Epidermal melanocyte (primary cell): ENCODE measurements around the gene RAP1B.
"Not testable (repeated sequence)": the region's sequence is repeated elsewhere in the genome, so short reads cannot be mapped to it uniquely, and the experiment has no call there.

ENCODE experiments used
- DNase-seq: peaks from one replicate; pipeline ENCODE4 v3.0.0; 2011; ENCODE audit warnings: low spot score; ENCODE audit not compliant: insufficient read length

Gene RAP1B

DNA sequence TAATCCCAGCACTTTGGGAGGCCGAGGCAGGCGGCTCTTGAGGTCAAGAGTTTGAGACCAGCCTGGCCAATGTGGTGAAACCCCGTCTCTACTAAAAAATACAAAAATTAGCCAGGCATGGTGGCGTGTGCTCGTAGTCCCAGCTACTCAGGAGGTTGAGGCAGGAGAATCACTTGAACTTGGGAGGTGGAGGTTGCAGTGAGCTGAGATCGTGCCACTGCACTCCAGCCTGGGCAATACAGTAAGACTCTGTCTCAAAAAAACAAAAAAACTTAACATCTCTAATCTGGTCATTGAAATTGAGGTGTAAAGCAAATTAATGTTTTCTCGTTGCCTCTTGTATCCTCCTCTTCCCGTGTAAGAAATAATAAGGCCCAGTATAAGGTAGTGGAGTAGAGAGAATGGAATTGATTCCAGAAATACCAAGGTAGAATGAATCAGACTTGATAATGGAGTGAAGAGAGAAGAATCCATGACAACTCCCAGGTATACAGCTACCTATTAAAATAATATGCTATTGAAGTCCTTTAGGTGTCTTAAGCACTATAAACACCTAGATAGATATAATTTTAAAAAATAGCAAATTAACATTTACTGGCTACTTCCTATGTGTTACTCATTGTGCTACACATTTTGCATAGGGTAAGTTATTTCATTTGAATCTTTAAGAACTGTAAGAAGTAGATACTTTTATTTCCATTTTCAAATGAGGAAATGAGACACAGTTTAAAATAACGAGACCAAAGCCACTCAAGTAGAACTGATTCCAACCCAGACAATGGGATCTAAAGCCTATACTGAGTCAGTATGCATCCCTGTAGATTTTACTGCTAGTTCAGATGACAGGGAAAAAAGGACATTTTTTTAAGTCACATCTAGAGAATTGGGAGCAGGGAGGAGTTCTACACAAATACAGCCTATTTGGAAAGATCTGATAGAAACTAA, 23.2 kb downstream of the RAP1B start:
- no peak for DNase-seq

DNA sequence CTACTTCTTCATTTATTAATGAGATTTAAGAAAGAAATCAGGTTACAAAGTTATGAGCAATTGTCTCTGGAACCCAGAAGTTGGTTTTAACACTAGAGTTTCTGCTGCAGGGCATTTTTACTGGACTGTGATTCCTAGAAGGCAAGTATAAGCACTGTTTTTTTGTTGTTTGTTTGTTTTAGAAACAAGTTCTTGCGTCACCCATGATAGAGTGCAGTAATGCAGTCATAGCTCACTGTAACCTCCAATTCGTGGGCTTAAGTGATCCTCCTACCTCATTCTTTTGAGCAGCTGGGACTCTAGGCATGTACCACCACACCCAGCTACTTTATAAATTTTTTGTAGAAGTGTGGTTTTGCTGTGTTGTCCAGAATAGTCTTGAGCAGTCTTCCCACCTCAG, 25.6 kb downstream of the RAP1B start:
- no peak for DNase-seq

DNA sequence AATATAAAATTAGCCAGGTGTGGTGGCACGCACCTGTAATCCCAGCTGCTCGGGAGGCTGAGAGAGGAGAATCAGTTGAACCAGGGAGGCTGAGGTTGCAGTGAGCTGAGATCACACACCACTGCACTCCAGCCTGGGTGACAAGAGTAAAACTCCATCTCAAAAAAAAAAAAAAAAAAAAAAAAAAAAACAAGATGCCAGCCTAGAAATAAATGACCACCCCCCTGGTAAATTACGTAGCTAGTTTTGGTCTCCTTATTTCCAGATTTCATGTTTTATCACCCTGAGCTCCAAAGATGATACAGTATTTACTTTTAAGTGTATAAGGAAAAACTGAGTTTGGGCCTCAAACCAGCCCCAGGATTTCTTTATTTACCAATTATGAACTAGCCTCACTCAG, 26.7 kb downstream of the RAP1B start:
- DNase-seq = not testable (repeated sequence)

DNA sequence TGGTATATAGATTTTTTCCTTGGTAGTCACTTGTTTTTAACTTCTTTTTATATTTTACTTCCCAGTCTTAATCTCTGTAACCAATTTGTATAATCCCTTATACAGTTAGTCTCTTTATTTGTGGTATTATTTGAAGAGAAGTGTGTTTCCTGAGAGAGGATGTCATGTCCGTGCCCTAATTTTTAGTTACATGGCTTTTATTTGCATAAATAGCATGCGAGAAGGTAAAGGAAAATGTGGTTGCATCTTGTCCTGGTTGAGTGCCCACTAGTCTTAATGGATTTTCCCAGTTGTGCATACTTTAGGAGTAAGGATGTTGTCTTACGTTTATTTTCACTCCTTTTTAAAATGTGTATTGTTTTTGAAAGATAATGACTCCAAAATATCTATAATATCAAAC, 27.5 kb downstream of the RAP1B start:
- no peak for DNase-seq

DNA sequence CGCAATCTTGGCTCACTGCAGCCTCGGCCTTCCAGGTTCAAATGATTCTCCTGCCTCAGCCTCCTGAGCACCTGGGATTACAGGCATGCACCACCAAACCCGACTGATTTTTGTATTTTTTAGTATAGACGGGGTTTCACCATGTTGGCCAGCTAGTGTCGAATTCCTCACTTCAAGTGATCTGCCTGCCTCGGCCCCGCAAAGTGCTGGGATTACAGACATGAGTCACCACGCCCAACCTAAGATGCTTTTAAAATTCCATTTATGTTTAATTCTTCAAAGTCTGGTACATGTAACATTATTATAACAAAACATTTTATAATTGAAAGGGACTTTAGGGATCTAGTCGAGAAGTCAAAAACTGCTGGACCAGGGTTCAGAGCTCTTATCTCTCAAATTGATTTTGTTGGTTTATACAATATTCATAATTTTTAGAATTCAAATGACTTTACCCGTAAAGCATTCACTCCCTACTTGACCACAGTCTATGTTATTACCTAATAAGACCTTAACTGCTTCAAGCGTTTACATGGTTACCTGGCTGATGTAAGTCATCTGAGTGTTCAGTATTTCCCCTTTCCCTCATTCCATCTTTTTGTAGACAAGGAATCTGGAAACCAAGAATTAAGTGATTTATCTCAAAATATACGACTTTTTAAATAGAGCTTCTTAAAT, 28.2 kb downstream of the RAP1B start:
- no peak for DNase-seq

DNA sequence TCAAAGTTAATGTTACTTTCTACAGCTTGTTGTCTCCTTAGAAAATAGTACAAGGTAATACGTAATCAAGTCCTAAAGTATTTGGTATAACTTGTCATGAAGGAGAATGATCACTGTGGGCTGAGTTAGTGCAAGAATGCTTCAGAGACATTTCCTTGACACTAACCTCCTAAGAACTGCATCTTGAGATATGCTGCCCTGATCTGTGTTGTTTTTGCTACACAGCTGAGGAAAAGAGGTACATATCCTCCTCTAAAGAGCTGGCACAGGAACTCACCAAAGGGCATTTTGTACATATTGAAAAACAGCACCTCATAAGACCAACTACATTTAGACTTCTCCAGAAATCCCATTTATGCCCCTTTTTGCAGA, 28.7 kb downstream of the RAP1B start:
- DNase-seq = no peak

DNA sequence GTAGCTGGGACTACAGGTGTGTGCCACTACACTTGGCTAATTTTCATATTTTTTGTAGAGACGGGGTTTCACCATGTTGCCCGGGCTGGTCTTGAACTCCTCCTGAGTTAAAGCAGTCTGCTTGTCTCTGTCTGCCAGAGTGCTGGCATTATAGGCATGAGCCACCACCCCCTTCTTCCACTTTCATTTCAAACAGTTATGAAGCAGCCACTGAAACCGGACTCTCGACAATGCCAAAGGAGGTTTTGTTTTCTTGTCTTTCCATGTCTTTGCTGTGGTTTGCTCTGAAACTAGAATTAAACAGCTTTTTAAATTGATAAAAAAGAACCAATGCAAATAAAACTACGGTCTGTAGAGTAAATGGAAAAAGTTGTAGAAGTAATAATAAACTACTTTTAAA, 30.4 kb downstream of the RAP1B start:
- DNase-seq = no peak

DNA sequence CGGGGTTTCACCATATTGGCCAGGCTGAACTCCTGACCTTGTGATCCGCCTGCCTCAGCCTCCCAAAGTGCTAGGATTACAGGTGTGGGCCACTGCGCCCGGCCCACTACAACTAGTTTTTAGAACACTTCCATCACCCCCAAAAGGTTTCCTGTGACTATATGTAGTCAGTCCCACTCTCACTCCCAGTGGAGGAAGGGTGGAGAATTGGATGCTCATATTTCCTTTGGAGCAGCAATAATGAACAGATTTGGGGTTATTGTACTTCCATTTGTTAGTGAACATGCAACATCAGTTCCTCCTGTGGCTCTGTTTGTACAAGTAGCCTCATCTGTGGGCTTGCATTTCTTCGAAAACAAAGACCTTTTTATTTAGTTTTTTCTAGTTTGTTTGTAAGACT, 35.8 kb downstream of the RAP1B start:
- no peak for DNase-seq

DNA sequence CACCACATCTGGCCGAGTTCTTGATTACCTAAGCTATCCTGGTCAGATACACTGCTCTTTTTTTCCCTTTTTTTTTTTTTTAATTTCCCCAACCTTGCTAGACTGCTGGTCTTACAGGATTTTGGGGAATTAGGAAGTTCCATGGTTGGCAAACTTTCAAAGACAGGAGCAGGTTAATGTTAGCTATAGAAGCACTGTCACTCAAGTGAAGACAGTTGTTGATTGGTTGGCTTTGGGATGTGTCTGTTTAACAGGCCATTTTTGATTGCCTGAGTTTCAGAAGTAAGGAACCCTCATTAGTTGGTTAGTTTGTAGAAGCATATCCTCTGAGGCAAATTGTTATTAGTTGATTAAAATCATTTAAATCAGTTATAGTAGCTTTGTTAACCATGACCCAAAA, 36.8 kb downstream of the RAP1B start:
- no peak for DNase-seq

DNA sequence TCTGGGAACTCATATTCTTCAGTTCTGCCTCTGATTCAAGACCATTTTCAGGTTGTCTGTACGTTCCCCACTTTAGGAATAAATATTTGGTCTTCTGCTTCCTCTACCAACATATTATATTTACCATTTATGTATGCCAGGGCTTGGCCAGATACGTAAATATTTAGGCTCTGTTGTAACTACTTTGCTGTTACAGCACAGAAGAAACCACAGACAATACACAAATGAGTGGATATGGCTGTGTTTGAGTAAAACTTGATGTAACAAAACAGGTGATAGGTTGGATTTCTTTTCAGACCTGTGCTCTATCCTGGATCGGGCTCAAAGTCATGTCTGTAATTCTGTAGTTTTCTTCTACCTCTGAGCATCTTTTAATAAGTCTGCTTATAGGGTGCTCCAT, 37.5 kb downstream of the RAP1B start:
- DNase-seq = no peak

DNA sequence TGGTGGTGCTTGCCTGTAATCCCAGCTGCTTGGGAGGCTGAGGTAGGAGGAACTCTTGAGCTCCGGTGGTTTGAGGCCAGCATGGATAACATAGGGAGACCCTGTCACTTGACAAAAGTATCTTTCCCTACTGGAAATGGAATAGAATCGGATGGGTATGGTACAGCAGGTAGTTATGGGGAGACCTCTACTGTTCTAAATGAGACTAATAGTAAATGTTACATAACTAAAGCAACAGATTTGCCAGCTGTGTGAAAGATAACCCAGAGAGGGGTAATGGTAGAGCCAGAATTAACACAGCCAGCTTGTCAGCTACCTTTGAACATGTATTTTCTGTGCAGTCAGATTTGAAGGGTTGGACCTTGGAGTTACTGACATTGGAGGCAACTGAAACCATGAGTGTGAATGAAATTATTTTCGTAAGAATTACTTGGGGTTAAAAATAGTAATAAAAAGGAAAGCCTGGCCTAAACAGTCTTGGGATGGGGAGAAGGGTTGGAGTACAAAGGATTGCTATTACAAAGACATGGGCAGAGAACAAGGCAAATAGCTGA, 54.4 kb downstream of the RAP1B start:
- no peak for DNase-seq

DNA sequence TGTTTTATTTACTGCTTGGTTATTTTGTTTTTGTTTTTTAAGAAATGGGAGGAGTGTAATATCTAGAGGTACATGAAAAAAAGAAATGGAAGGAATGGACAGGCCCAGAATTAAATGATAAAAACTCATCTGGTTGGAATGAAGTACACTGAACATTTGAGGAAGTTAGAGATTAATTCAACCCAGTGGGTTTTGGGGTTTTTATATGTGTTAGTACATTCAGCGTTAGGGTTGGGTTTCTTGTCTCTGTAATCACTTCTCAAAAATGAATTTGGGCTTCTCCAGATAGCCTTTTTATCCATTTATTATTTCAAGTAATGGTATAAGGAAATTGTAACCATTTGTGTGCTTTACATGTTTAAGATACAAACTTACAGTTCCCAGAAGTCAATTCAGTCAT, 56.6 kb downstream of the RAP1B start:
- no peak for DNase-seq

DNA sequence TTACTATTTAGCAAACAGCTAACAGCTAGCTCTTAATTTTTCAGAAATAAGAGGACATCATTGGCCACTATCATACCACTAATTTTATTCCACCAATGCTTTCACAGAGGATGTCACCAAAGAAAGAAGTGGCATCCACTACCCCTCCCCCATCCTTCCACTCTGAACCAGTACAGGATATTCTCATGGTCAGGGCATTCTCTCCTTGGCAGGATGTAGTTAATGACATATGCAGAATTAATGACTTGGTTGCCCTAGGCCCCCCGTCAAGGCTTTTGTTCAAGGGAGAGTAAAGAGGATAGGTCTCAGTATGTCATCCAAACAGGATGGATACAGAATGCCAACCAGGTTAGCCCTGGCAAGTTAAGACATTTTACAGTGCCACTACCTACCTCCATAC, 57.2 kb downstream of the RAP1B start:
- no peak for DNase-seq

DNA sequence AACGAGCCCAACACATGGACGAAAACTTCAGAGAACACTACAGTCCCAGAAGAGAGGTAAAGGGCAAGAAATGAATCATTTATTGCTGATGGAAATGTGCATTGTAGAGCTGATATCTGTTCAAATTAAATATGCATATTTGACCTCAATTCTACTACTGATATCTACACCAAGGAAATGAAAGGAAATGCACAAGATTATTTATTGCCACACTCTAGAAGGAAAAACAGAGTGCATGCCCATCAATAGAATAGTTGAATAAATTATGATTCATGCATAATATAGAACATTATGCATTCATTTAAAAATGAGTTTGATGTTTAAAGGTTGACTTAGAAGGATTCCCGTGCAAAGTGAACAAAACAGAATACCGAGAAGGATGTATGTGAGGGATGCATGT, 60.5 kb downstream of the RAP1B start:
- no peak for DNase-seq

DNA sequence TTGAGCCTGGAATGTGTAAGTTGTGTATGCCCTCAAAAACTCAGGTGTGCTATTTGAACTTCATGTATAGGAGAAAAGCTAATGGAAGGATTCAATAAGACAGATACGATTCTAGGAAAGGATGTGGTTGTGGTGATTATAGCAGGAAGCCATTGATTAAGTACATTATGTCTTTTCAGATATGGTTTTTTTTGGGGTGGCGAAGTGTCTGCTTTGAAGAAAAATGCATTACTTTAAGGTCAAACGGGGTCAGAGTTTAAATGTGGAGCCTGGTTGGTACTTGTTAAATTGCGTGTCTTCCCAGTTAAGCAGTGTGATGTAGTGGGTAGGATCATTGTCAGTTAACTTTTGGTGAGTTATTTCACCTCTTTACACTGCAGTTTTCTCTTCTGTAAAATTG, 63.1 kb downstream of the RAP1B start:
- no peak for DNase-seq

DNA sequence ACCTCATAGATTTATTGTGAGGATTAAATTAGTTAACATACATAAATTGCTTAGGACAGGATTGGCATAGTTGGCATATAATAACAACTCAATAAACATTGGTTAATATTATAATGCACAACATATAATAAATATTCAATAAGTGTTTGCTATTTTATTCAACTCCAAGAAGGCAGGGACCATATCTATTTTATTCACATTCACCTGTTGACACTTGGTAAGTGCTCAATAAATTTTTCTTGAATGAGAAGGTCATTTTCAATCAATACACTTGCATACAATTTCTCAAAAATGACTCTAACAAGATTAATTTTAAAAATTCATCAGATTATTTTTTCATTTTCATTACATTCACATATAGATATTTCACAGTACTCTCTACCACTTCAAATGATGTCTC, 63.7 kb downstream of the RAP1B start:
- DNase-seq = no peak

DNA sequence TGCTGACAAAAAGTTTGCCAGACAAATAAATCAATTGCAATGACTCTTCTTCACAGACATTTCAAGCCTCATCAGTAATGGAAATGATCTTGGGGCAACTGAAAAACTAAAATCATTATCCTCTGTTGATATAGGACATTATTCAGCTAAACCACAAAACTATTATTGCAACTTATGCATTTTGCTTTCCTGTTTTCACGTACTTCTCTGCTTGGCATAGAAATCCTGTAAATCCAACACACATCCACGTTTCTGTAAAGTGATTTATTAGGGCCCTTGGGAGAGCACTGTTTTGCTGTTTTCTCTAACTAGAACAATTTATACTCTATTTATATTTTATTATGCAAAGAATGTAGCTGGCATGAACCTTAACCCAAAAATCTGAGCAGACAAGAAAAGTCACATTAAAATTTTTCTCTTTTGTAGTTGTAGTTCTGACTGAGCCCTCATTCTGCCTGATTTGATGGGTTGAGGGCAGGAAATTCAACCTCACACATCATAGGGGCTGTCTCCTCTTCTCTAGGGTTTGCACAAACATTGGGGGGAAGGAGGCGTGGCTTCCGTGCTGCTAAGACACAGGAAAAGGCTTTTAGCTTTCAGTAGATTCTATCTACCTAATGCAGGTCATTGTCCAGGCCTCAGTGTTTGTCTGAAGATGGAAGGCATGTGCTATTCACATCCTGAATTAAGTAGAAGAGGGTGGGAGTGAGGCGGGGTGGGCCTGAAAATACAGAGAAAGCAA, 64.6 kb downstream of the RAP1B start:
- no peak for DNase-seq

DNA sequence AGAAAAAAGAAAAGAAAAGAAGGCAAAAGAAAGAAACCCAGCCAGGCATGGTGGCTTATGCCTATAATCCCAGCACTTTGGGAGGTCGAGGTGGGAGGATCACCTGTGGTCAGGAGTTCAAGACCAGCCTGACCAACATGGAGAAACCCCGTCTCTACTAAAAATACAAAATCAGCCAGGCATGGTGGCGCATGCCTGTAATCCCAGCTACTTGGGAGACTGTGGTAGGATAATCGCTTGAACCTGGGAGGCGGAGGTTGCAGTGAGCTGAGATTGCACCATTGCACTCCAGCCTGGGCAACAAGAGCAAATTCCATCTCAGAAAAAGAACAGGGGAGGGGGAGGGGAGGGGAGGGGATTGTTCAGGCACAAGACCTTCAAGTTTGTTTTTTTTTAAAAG, 66.2 kb downstream of the RAP1B start:
- not testable (repeated sequence) for DNase-seq

DNA sequence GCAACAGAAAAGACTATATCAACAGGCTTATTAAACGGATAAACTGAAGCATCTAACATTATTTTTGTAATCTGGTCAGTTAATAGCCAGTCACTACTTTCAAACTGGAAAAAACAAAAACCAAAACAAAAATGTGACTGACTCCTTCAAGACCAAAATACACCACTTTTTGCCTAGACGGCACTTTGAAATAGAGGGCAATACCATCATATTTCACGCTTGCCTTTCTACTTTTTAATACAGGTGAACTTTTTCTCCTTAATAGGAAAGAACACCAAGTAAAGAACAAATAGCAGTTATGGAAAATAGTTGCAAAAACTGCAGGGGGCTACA, 75.5 kb downstream of the RAP1B start:
- no peak for DNase-seq

DNA sequence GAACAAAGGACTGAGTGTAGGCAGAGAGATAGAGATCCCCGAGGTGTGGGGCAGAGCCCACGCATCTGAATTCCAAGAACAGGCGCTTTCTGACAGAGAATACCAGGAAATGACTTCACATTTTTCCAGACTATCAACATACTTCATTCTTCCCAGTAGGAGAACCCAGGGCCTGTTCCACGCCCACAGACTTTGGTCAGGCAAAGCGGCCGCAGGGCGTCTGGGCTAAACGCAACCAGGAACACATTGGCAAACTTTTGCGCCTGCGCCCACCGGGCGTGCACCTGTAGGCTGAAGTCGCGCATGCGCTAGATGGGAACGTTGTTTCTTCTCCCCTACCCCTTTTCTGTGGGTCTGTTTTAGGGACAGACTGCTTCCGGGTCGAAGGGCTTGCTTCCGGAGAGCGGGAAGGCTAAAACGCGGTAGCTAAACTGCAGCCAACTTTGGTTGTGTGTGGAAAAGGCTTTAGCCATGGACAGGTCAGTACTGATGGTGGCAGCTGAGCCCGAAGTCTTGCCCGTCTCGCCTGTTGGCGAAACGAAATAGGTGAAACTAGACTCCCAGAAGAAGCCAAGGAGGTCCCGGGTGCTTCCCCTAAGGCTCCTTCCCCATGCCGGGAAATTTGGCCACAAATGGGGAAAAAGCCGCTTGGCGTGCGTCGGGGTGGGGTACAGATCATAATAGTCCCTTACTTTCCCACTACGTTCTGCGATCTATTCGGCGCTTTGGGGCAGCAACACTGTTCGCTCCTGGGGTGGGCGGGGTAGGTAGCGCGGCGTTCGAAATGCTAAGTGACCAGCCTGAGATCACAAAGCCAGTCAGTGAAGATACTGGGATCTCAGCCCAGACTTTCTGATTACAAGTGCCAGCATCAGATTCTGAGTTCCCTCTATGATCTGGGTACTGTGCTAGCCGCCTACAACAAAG, 76.2 kb downstream of the RAP1B start, which contains the start of gene NUP107:
TSS of gene NUP107 (plus strand) at position 384 of the 927 bp plus-strand sequence. CDS start at position 472, 88 bp downstream.
- peak; percentile 96 for DNase-seq

DNA sequence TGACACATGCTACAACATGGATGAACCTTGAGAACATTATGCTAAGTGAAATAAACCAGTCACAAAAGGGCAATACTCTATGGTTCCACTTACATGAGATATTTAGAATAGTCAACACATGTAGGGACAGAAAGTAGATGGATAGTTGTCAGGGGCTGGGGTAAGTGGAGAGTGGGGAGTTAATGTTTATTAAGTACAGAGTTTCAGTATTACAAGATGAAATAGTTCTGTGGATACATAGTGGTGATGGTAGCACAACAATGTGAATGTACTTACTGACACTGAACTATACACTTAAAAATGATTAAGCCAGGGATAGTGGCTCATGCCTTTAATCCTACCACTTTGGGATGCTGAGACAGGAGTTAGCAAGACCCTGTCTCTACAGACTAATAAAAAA, 84.8 kb downstream of the RAP1B start:
- DNase-seq = no peak
